K562 (cell line): ENCODE data around the gene DCAF5. TPM values are rescaled to one million over a fixed set of nuclear protein-coding genes. Genes with fewer than 3 reads are reported as not detected.

ENCODE experiments used
- BCL6 ChIP-seq: fragments of 250-450 bp; sonication (Bioruptor Pico); IDR thresholded peaks from 2 replicates; pipeline ENCODE4 v1.4.0; 2020
- BRCA1 ChIP-seq, 2 experiments: fragments of 450-650 bp in 1 of 2; sonication (generic) in 1 of 2; formaldehyde crosslinking in 1 of 2; IDR thresholded peaks; 2 replicates each; pipeline versions ENCODE4 v1.5.0 to v1.6.1; 2017 to 2020; ENCODE audit warnings: mild to moderate bottlenecking in 1 of 2, missing genetic modification reagents in 1 of 2
- CXXC5 ChIP-seq: fragments of 250-450 bp; sonication (Bioruptor Pico); IDR thresholded peaks from 2 replicates; pipeline ENCODE4 v1.8.0; 2022; ENCODE audit warnings: inconsistent platforms, mild to moderate bottlenecking, moderate library complexity
- HMGN3 ChIP-seq: IDR thresholded peaks from 2 replicates; pipeline ENCODE4 v1.6.1; 2011; ENCODE audit warnings: borderline replicate concordance, low read depth, mild to moderate bottlenecking, mixed read lengths, low read length; ENCODE audit not compliant: insufficient read length; ENCODE audit errors: extremely low read depth
- KDM1A ChIP-seq, 2 experiments: fragments of 450-650 bp; IDR thresholded peaks; 2 replicates each; pipeline ENCODE4 v1.6.1; 2016; ENCODE audit warnings: mild to moderate bottlenecking in 2 of 2
- L3MBTL2 ChIP-seq: fragments of 450-650 bp; IDR thresholded peaks from 2 replicates; pipeline ENCODE4 v1.6.1; 2016; ENCODE audit warnings: mild to moderate bottlenecking, moderate library complexity
- NBN ChIP-seq: fragments of 450-650 bp; IDR thresholded peaks from 2 replicates; pipeline ENCODE4 v1.6.1; 2016; ENCODE audit warnings: low read depth, mild to moderate bottlenecking
- PURB ChIP-seq: sonication (generic); formaldehyde crosslinking; IDR thresholded peaks from 2 replicates; pipeline ENCODE4 v1.9.0; 2021; ENCODE audit warnings: low read depth, mild to moderate bottlenecking, missing genetic modification reagents
- RBBP5 ChIP-seq: fragments of 200-600 bp; sonication (generic); IDR thresholded peaks from 2 replicates; pipeline ENCODE4 v1.6.1; 2012; ENCODE audit warnings: borderline replicate concordance, mild to moderate bottlenecking, low read length, control low read depth, inconsistent platforms; ENCODE audit not compliant: insufficient read depth, poor library complexity, severe bottlenecking
- RCOR1 ChIP-seq, 2 experiments: IDR thresholded peaks; 2 replicates each; pipeline ENCODE4 v1.6.1; 2012; ENCODE audit warnings: low read depth in 2 of 2, low read length in 2 of 2, borderline replicate concordance in 1 of 2, improper control_type of control experiment in 1 of 2
- SETDB1 ChIP-seq: IDR thresholded peaks from one replicate; pipeline ENCODE4 v1.6.1; 2012; ENCODE audit warnings: low read length, control low read depth, inconsistent platforms
- SLC30A9 ChIP-seq: fragments of 250-450 bp; sonication (Bioruptor Pico); IDR thresholded peaks from 2 replicates; pipeline ENCODE4 v1.8.0; 2022; ENCODE audit warnings: mild to moderate bottlenecking, moderate library complexity
- SREBF1 ChIP-seq: fragments of 150-350 bp; IDR thresholded peaks from 2 replicates; pipeline ENCODE4 v1.6.1; 2014; ENCODE audit warnings: antibody characterized with exemption, low read depth, low read length, borderline replicate concordance
- ZNF146 ChIP-seq: IDR thresholded peaks from one replicate; pipeline ENCODE4 v1.6.1; 2018; ENCODE audit warnings: missing compliant biosample characterization; ENCODE audit not compliant: unreplicated experiment
- polyA plus RNA-seq, 8 experiments: library from polyadenylated mRNA; depleted of rRNA in 4 of 8; stranded (reverse) in 5 of 8; unstranded in 3 of 8; fragments of >200 nt; fragmentation: Nextera tagmentation in 2 of 8; fragmentation: Illumina TruSeq in 1 of 8; extraction: Ambion mirVana in 2 of 8; extraction: Trizol in 1 of 8; gene quantifications; 2 replicates each; pipeline versions ENCODE4 v1.2.1 to v1.2.3, GENCODE V29; 2011 to 2014; ENCODE audit warnings: inconsistent platforms in 1 of 8, missing spikeins in 1 of 8
- total RNA-seq, 7 experiments: library from RNA; depleted of rRNA in 6 of 7; stranded (reverse); fragments of >200 nt in 6 of 7; fragmentation: Illumina TruSeq in 2 of 7; extraction: Trizol in 2 of 7; gene quantifications; 2 replicates each; pipeline versions ENCODE4 v1.2.1 to v1.2.3, GENCODE V29; 2011 to 2021; ENCODE audit warnings: low replicate concordance in 1 of 7
- TF ChIP-seq, protein P1 (sequence below): fragments of 250-450 bp; sonication (Bioruptor Pico); IDR thresholded peaks from 2 replicates; pipeline ENCODE4 v1.4.0; 2020; ENCODE audit warnings: mild to moderate bottlenecking
- TF ChIP-seq, protein P2 (sequence below), 2 experiments: IDR thresholded peaks; 2 replicates each; pipeline ENCODE4 v1.6.1; 2012; ENCODE audit warnings: improper control_type of control experiment in 2 of 2, low read depth in 2 of 2, low read length in 2 of 2, borderline replicate concordance in 1 of 2
- TF ChIP-seq, protein P3 (sequence below): fragments of 150-350 bp; IDR thresholded peaks from 2 replicates; pipeline ENCODE4 v1.6.1; 2014; ENCODE audit warnings: low read depth, mild to moderate bottlenecking, low read length, borderline replicate concordance

Gene DCAF5
- total and polyA plus RNA-seq, 9 of the 15 experiments (the other 6 are each of a cell fraction or from before 2014, with no cell fraction given), result 5.6 to 24.1 (median 12.7) TPM

DNA sequence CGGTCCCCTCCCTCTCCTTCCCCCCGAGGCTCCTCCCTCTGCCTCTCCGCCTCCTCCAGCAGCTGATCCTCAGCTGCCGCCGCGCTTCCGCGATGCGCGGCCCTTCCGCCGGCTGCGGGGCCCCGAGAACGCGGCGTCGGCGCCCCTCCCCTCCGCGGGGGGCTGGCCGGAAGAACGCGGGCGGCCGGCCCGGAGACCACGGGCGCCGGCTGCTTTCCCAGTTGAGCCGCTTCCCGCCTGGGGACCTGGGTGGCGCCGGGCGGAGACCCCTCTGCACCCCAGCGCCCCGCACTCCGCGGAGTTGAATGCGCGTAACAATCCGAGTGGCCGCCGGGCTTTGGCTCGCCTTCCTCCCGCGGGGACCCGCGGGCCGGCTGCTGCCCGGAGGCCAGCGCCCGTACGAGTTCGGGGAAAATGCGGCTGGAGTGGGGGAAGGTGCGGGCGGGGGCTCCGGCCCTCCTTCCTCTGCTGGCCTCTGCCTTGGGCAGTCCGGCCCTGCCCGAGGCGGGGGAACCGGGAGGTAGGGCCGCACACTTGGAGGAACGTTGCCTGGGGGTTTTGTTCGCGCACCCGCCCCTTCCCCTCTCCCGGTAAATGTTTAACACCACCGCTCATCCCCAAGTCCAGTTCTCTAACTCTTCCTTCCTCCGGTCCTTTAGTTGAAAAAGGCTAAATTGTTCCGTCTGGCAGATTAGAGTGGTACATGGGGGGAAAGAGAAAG, 393 bp upstream of the DCAF5 start (continued):
- TF ChIP-seq PURB (CRISPR knock-in tag) (no peak), ZNF146 (CRISPR knock-in tag) (no peak), BRCA1 (IDR thresholded peaks at IDR 0.05) (no peak), BRCA1 (CRISPR knock-in tag; IDR thresholded peaks at IDR 0.05) (no peak), L3MBTL2 (peak; percentile 41), NBN (no peak), SREBF1 (no peak), BCL6 (no peak), RBBP5 (peak; percentile 82), CXXC5 (peak; percentile 93), SETDB1 (no peak), SLC30A9 (CRISPR knock-in tag) (no peak), HMGN3 (peak; percentile 75), RCOR1 (IDR thresholded peaks at IDR 0.05; ENCODE audit: borderline replicate concordance in 1 of 2, low read depth in 2 of 2, low read length in 2 of 2) (0 out of 4 replicates have a peak, but pooled peaks of 1 of the 2 experiments have one; percentile 34), KDM1A (IDR thresholded peaks at IDR 0.05) (no peak)
- TF ChIP-seq, protein P1, sequence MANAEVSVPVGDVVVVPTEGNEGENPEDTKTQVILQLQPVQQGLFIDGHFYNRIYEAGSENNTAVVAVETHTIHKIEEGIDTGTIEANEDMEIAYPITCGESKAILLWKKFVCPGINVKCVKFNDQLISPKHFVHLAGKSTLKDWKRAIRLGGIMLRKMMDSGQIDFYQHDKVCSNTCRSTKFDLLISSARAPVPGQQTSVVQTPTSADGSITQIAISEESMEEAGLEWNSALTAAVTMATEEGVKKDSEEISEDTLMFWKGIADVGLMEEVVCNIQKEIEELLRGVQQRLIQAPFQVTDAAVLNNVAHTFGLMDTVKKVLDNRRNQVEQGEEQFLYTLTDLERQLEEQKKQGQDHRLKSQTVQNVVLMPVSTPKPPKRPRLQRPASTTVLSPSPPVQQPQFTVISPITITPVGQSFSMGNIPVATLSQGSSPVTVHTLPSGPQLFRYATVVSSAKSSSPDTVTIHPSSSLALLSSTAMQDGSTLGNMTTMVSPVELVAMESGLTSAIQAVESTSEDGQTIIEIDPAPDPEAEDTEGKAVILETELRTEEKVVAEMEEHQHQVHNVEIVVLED (CRISPR knock-in tag), result peak; percentile 76
- TF ChIP-seq, protein P2, sequence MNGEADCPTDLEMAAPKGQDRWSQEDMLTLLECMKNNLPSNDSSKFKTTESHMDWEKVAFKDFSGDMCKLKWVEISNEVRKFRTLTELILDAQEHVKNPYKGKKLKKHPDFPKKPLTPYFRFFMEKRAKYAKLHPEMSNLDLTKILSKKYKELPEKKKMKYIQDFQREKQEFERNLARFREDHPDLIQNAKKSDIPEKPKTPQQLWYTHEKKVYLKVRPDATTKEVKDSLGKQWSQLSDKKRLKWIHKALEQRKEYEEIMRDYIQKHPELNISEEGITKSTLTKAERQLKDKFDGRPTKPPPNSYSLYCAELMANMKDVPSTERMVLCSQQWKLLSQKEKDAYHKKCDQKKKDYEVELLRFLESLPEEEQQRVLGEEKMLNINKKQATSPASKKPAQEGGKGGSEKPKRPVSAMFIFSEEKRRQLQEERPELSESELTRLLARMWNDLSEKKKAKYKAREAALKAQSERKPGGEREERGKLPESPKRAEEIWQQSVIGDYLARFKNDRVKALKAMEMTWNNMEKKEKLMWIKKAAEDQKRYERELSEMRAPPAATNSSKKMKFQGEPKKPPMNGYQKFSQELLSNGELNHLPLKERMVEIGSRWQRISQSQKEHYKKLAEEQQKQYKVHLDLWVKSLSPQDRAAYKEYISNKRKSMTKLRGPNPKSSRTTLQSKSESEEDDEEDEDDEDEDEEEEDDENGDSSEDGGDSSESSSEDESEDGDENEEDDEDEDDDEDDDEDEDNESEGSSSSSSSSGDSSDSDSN (IDR thresholded peaks at IDR 0.05; ENCODE audit: borderline replicate concordance in 1 of 2, low read depth in 2 of 2, low read length in 2 of 2), result peak; percentile 43 to 71; a peak in 3 of 4 replicates
- TF ChIP-seq, protein P3, sequence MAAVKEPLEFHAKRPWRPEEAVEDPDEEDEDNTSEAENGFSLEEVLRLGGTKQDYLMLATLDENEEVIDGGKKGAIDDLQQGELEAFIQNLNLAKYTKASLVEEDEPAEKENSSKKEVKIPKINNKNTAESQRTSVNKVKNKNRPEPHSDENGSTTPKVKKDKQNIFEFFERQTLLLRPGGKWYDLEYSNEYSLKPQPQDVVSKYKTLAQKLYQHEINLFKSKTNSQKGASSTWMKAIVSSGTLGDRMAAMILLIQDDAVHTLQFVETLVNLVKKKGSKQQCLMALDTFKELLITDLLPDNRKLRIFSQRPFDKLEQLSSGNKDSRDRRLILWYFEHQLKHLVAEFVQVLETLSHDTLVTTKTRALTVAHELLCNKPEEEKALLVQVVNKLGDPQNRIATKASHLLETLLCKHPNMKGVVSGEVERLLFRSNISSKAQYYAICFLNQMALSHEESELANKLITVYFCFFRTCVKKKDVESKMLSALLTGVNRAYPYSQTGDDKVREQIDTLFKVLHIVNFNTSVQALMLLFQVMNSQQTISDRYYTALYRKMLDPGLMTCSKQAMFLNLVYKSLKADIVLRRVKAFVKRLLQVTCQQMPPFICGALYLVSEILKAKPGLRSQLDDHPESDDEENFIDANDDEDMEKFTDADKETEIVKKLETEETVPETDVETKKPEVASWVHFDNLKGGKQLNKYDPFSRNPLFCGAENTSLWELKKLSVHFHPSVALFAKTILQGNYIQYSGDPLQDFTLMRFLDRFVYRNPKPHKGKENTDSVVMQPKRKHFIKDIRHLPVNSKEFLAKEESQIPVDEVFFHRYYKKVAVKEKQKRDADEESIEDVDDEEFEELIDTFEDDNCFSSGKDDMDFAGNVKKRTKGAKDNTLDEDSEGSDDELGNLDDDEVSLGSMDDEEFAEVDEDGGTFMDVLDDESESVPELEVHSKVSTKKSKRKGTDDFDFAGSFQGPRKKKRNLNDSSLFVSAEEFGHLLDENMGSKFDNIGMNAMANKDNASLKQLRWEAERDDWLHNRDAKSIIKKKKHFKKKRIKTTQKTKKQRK, result no peak
